IPS-11a (cell line): ENCODE measurements around the gene MAPK9.

Source experiments
- H3K4me3 ChIP-seq: one replicate; pipeline ENCODE4 v1.5.1; 2013; ENCODE audit warnings: low read depth, low read length, control low read depth

Gene MAPK9

GRCh38 chr5:180291943-180292831 lies at the start of gene MAPK9:
MAPK9 (minus strand) TSS chr5:180292083; CDS start chr5:180280561, 11,522 bp downstream.
- H3K4me3 ChIP-seq = peak within 1 kb of the TSS; percentile 77

GRCh38 chr5:180341595-180341994 lies 49.7 kb upstream of the MAPK9 start:
- no peak overlapping the region for H3K4me3 ChIP-seq

GRCh38 chr5:180340856-180341255 lies 49.0 kb upstream of the MAPK9 start:
- H3K4me3 ChIP-seq = no peak overlapping the region

GRCh38 chr5:180339583-180340183 lies 47.8 kb upstream of the MAPK9 start:
- no peak overlapping the region for H3K4me3 ChIP-seq

- no peak overlapping the region for H3K4me3 ChIP-seq
These were observed 46.3 kb upstream of the MAPK9 start for GRCh38 chr5:180338001-180338707.

- no peak overlapping the region for H3K4me3 ChIP-seq
These were observed 44.5 kb upstream of the MAPK9 start for GRCh38 chr5:180336234-180337020.

- no peak overlapping the region for H3K4me3 ChIP-seq
These were observed 43.8 kb upstream of the MAPK9 start for GRCh38 chr5:180335614-180336233.

- H3K4me3 ChIP-seq = no peak overlapping the region
These were observed 43.1 kb upstream of the MAPK9 start for GRCh38 chr5:180334751-180335613.

GRCh38 chr5:180334176-180334575 lies 42.3 kb upstream of the MAPK9 start:
- no peak overlapping the region for H3K4me3 ChIP-seq

- no peak overlapping the region for H3K4me3 ChIP-seq
These were observed 41.8 kb upstream of the MAPK9 start for GRCh38 chr5:180333661-180334060.

GRCh38 chr5:180332861-180333260 lies 41.0 kb upstream of the MAPK9 start:
- no peak overlapping the region for H3K4me3 ChIP-seq

GRCh38 chr5:180332051-180332517 lies 40.2 kb upstream of the MAPK9 start:
- no peak overlapping the region for H3K4me3 ChIP-seq

GRCh38 chr5:180331647-180331950 lies 39.7 kb upstream of the MAPK9 start:
- H3K4me3 ChIP-seq = no peak overlapping the region

- no peak overlapping the region for H3K4me3 ChIP-seq
These were observed 39.1 kb upstream of the MAPK9 start for GRCh38 chr5:180330810-180331646.

GRCh38 chr5:180330270-180330648 lies 38.4 kb upstream of the MAPK9 start:
- H3K4me3 ChIP-seq = no peak overlapping the region

GRCh38 chr5:180329606-180330269 lies 37.9 kb upstream of the MAPK9 start:
- H3K4me3 ChIP-seq = no peak overlapping the region

- no peak overlapping the region for H3K4me3 ChIP-seq
These were observed 37.2 kb upstream of the MAPK9 start for GRCh38 chr5:180329138-180329435.
